Activated CD4-positive, alpha-beta T cell treated with anti-CD3 and anti-CD28 coated beads, Interleukin-2, amount 10 ng/mL, durations not matched to agents 7 days and 5 days (primary cell): ENCODE results near the gene PCYT2. TPM values are rescaled to one million over a fixed set of nuclear protein-coding genes. Genes with fewer than 3 reads are reported as not detected.

Experiments
- total RNA-seq, 2 experiments: library from RNA; stranded (reverse); gene quantifications; one replicate each; pipeline ENCODE4 v1.2.3, GENCODE V29; 2021

PCYT2 gene
- total RNA-seq, 2 experiments from 2014 or later: 37.6 to 39.0 TPM

Other genes starting within 250 kb of the PCYT2 start
- gene OXLD1, start 244.8 kb downstream of the PCYT2 start, total RNA-seq: 10 to 100 TPM; 43.6 to 49.9 TPM
- 10 to 100 TPM; 30.2 to 33.8 TPM for gene CCDC137, start 244.7 kb downstream of the PCYT2 start, total RNA-seq
- gene ARL16, start 227.6 kb downstream of the PCYT2 start, total RNA-seq: 10 to 100 TPM; 35.4 to 42.1 TPM
- gene HGS, start 227.4 kb downstream of the PCYT2 start, total RNA-seq: 100 to 1,000 TPM; 121 to 128 TPM
- gene MRPL12, start 208.0 kb downstream of the PCYT2 start, total RNA-seq: 10 to 100 TPM; 52.7 to 62.3 TPM
- 10 to 100 TPM; 29.2 to 32.4 TPM for gene SLC25A10, start 199.1 kb downstream of the PCYT2 start, total RNA-seq
- gene GCGR, start 107.2 kb downstream of the PCYT2 start, total RNA-seq: not detected
- 10 to 100 TPM; 45.7 to 47.8 TPM for gene MCRIP1, start 78.1 kb downstream of the PCYT2 start, total RNA-seq
- gene PPP1R27, start 76.3 kb downstream of the PCYT2 start, total RNA-seq: not detected
- 100 to 1,000 TPM; 420 to 499 TPM for gene P4HB, start 50.9 kb downstream of the PCYT2 start, total RNA-seq
- 100 to 1,000 TPM; 654 to 714 TPM for gene ARHGDIA, start 40.1 kb downstream of the PCYT2 start, total RNA-seq
- gene ALYREF, start 19.8 kb downstream of the PCYT2 start, total RNA-seq: 100 to 1,000 TPM; 197 to 221 TPM
- 10 to 100 TPM; 83.2 to 96.8 TPM for gene ANAPC11, start 19.7 kb downstream of the PCYT2 start, total RNA-seq
- under 1 TPM; 0.48 to 0.69 TPM for gene NPB, start 9.2 kb downstream of the PCYT2 start, total RNA-seq
- gene SIRT7, start 6.8 kb upstream of the PCYT2 start, total RNA-seq: 10 to 100 TPM; 55.6 to 71.2 TPM
- gene MAFG, start 16.3 kb upstream of the PCYT2 start, total RNA-seq: 10 to 100 TPM; 15.8 to 20.2 TPM
- gene PYCR1, start 25.9 kb upstream of the PCYT2 start, total RNA-seq: 10 to 100 TPM; 22.8 to 26.9 TPM
- not detected for gene MYADML2, start 35.8 kb upstream of the PCYT2 start, total RNA-seq
- gene NOTUM, start 49.8 kb upstream of the PCYT2 start, total RNA-seq: under 1 TPM; 0.23 to 0.55 TPM
- 10 to 100 TPM; 34.0 to 37.6 TPM for gene ASPSCR1, start 66.2 kb upstream of the PCYT2 start, total RNA-seq
- gene CENPX, start 111.5 kb upstream of the PCYT2 start, total RNA-seq: 10 to 100 TPM; 57.3 to 73.0 TPM
- 10 to 100 TPM; 54.5 to 68.4 TPM for gene LRRC45, start 111.9 kb upstream of the PCYT2 start, total RNA-seq
- 10 to 100 TPM; 12.2 to 13.7 TPM for gene RAC3, start 120.3 kb upstream of the PCYT2 start, total RNA-seq
- 100 to 1,000 TPM; 140 to 144 TPM for gene DCXR, start 126.3 kb upstream of the PCYT2 start, total RNA-seq
- gene RFNG, start 140.4 kb upstream of the PCYT2 start, total RNA-seq: 10 to 100 TPM; 29.0 to 29.8 TPM
- gene GPS1, start 140.5 kb upstream of the PCYT2 start, total RNA-seq: 10 to 100 TPM; 78.5 to 92.1 TPM
- gene DUS1L, start 154.4 kb upstream of the PCYT2 start, total RNA-seq: 100 to 1,000 TPM; 113 to 127 TPM
- gene FASN, start 186.8 kb upstream of the PCYT2 start, total RNA-seq: 100 to 1,000 TPM; 138 to 139 TPM